Measurements from ENCODE around the gene RNF13.
A peak's percentile ranks its signal among the peaks of the same experiment; 100 is the strongest.

The RNF13 gene

DNA sequence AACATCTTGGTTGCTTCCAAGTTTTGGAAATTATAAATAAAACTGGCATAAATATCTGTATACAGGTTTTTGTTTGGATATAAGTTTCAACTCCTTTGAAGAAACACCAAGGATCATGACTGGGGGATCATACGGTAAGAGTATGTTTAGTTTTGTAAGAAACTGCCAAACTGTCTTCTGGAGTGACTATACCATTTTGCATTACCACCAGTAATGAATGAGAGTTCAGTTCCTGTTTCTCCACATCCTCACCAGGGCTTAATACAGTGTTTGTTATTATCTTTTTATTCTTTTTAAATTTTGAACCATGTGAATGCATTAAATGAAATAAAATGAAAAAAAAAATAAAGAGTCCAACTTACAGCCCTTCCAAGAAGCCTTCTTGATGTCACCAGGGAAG, 17.0 kb upstream of the RNF13 start:
- in situ Hi-C loops (cut with MboI; ENCODE audit: low pct_unique_long_range_greater_than_20kb, low sequenced_read_pairs, unreplicated experiment) = no loop called here
- DNase-seq (ENCODE audit: low spot score) = no peak
- TF ChIP-seq, protein P1, sequence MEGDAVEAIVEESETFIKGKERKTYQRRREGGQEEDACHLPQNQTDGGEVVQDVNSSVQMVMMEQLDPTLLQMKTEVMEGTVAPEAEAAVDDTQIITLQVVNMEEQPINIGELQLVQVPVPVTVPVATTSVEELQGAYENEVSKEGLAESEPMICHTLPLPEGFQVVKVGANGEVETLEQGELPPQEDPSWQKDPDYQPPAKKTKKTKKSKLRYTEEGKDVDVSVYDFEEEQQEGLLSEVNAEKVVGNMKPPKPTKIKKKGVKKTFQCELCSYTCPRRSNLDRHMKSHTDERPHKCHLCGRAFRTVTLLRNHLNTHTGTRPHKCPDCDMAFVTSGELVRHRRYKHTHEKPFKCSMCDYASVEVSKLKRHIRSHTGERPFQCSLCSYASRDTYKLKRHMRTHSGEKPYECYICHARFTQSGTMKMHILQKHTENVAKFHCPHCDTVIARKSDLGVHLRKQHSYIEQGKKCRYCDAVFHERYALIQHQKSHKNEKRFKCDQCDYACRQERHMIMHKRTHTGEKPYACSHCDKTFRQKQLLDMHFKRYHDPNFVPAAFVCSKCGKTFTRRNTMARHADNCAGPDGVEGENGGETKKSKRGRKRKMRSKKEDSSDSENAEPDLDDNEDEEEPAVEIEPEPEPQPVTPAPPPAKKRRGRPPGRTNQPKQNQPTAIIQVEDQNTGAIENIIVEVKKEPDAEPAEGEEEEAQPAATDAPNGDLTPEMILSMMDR (IDR thresholded peaks at IDR 0.05; ENCODE audit: extremely low read depth, insufficient read depth, missing control alignments) = no peak

DNA sequence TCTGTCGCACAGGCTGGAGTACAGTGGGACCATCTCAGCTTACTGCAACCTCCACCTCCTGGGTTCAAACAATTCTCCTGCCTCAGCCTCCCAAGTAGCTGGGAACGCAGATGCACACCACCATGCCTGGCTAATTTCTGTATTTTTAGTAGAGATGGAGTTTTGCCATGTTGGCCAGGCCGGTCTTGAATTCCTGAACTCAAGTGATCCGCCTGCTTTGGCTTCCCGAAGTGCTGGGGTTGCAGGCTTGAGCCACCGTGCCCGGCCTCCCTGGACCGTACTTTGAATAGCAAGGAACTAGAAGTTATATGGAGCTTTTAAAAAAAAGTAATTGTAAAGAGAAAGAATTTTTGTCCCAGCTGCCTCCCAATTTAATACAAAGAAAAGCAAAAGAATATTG, 12.3 kb upstream of the RNF13 start:
- no peak for DNase-seq (ENCODE audit: low spot score)
- in situ Hi-C loops (cut with MboI; ENCODE audit: low pct_unique_long_range_greater_than_20kb, low sequenced_read_pairs, unreplicated experiment) = no loop called here
- TF ChIP-seq, protein P1 (IDR thresholded peaks at IDR 0.05; ENCODE audit: extremely low read depth, insufficient read depth, missing control alignments) = no peak

DNA sequence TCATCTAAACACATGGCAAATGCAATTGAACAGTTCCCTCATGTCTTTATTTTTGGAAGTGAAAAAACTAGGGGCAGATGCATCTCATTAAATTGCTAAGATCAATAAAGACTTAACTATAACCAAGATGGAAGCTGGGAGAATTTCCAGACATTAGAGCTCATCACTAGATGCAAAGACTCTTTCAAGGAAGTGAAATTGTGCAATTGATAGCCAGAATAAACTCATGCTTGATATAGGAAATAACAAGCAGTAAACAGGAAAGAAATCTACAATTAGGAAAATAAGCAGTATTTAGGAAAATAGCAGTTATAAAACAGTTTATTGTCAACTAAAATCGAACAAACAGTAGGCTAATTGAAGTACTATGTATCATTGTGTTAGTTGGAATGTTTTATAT, 11.8 kb upstream of the RNF13 start:
- in situ Hi-C loops (cut with MboI; ENCODE audit: low pct_unique_long_range_greater_than_20kb, low sequenced_read_pairs, unreplicated experiment) = no loop called here
- no peak for DNase-seq (ENCODE audit: low spot score)
- TF ChIP-seq, protein P1 (IDR thresholded peaks at IDR 0.05; ENCODE audit: extremely low read depth, insufficient read depth, missing control alignments) = no peak

DNA sequence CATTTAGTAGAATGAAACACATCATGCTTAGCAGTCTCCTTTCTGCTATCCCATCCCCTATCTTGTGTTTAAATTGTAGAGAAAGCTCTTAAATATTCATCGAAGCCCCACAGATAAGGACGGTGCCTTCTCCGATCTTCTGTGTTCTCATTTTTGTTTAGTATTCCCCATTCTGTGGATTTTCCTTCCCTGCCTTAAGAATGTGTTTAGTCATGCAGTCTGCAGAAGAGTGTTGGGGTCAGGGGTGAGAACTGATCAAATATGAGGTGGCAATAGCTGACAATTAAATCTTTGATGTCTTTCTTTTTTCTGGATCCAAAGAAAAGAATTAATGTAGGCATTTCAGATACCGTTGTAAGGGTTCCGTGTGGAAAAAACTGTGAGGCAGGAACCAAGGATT, 11.4 kb upstream of the RNF13 start:
- DNase-seq (ENCODE audit: low spot score) = no peak
- TF ChIP-seq, protein P1 (IDR thresholded peaks at IDR 0.05; ENCODE audit: extremely low read depth, insufficient read depth, missing control alignments) = no peak
- in situ Hi-C loops (cut with MboI; ENCODE audit: low pct_unique_long_range_greater_than_20kb, low sequenced_read_pairs, unreplicated experiment) = no loop called here

DNA sequence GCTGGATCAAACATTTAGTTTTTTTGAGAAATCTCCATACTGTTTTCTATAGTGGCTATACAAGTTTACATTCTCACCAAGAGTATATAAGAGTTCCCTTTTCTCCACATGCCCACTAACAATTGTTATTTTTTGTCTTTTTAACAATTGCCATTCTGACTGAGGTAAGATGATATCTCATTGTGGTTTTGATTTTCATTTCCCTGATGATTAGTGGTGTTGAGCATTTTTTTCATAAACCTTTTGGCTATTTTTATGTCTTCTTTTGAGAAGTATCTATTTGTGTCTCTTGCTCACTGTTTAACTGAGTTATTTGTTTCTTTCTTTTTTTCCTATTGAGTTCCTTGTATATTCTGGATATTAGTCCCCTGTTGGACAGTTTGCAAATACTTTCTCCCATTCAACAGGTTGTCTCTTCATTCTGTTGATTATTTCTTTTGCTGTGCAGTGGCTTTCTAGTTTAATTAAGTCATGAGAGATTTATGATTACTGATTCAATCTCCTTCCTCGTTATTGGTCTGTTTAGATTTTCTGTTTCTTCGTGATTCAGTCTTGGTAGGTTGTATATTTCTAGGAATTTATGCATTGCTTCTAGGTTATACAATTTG, 6.7 kb upstream of the RNF13 start:
- no peak for DNase-seq (ENCODE audit: low spot score)
- TF ChIP-seq, protein P1 (IDR thresholded peaks at IDR 0.05; ENCODE audit: extremely low read depth, insufficient read depth, missing control alignments) = no peak
- in situ Hi-C loops (cut with MboI; ENCODE audit: low pct_unique_long_range_greater_than_20kb, low sequenced_read_pairs, unreplicated experiment) = no loop called here

DNA sequence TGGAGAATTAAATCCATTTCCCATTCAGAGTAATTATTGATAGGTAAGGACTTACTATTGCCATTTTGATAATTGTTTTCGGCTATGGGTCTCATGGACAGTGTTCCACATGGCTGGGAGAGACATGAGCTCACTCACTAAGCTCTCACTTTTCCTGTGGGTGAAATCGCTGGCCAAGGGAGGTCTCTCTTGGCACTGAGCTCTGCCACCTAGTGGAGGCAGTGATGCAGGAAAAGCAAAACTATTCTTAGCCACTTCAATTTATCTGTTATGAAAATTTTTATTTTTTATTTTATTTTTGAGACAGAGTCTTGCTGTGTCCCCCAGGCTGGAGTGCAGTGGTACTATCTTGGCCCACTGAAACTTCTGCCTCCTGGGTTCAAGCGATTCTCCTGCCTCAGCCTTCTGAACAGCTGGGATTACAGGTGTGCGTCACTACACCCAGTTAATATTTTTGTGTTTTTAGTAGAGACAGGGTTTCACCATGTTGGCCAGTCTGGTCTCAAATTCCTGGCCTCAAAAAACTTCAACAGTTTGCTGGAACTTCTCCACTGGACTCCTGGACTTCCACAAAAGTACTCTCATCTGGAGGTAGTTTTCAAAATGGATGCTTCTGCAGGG, 4.7 kb upstream of the RNF13 start:
- TF ChIP-seq, protein P1 (IDR thresholded peaks at IDR 0.05; ENCODE audit: extremely low read depth, insufficient read depth, missing control alignments) = peak; percentile 78
- in situ Hi-C loops (cut with MboI; ENCODE audit: low pct_unique_long_range_greater_than_20kb, low sequenced_read_pairs, unreplicated experiment) = no loop called here
- DNase-seq (ENCODE audit: low spot score) = peak; percentile 39
